GM12801 (cell line): ENCODE results near the gene DHX8.

ENCODE experiments used
- CTCF ChIP-seq: IDR thresholded peaks from one replicate; pipeline ENCODE4 v1.5.1; 2011; ENCODE audit warnings: control low read depth; ENCODE audit not compliant: insufficient read length; ENCODE audit errors: extremely low read depth

DHX8 gene

GRCh38 chr17:43482103-43483012 is 1.4 kb upstream of the DHX8 start:
- no peak for TF ChIP-seq CTCF

GRCh38 chr17:43490621-43491020 is 6.8 kb downstream of the DHX8 start:
- TF ChIP-seq CTCF = no peak

DNA sequence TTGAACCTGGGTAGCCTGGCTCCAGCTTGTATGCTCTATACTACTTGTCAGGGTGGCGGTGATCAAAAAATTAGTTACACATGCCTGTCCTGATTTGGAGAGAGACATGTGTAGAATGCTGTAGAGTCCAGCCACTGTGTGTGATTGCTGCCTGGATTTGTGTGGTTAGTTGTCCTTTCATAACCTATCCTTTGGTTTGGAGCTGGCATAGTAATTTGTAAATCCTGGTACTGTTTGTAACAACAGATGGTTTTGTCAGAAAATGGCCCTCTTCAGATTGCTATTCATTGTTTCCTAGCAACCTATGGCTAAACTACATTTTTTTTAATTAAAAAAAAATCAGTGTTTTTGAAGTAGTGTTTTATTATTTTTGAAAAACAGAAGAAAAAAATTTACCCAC is 31.9 kb downstream of the DHX8 start:
- TF ChIP-seq CTCF = no peak

DNA sequence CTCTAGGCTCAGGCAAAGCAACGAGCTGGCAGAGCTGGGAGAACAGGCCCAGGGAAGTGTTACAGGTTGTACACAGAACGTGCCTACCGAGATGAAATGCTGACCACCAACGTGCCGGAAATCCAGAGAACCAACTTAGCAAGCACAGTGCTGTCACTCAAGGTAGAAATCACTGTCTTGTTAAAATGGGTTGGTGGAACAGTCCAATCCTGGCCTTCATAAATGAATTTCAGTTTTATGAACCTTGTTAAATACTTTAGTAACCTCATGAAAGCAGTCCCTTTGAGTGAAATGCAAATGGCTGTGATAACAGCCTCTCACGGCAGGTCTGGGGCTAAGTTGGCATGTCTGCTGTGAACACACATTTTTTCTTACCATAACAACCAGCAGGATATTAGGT is 33.4 kb downstream of the DHX8 start:
- no peak for TF ChIP-seq CTCF

- TF ChIP-seq CTCF = no peak
Observed at GRCh38 chr17:43517615-43518386, 34.0 kb downstream of the DHX8 start.

DNA sequence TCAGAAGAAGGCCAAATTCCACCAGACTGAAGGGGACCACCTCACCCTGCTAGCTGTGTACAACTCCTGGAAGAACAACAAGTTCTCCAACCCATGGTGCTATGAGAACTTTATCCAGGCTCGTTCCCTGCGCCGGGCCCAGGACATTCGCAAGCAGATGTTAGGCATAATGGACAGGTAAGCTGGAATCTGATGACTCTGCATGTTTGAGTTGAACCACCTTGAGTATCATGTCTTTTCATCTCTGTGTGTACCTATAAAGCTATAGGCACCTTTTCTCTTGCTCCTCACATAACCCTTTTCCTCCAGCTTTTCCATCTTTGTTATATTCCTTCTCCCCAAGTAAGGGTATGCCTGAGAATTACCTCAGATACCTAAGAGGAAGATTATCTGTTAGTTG is 37.6 kb downstream of the DHX8 start:
- no peak for TF ChIP-seq CTCF

- no peak for TF ChIP-seq CTCF
Observed at GRCh38 chr17:43524945-43525575, 41.3 kb downstream of the DHX8 start.
